NCI-H2227 (cell line): Measurements from ENCODE around the gene PTP4A1.
"Not testable (repeated sequence)": the region's sequence is repeated elsewhere in the genome, so short reads cannot be mapped to it uniquely, and the experiment has no call there.

ENCODE experiments used
- DNase-seq: peaks from one replicate; lab custom pipeline; 2025; ENCODE audit not compliant: unreplicated experiment; lab: John Stamatoyannopoulos, UW

The PTP4A1 gene

DNA sequence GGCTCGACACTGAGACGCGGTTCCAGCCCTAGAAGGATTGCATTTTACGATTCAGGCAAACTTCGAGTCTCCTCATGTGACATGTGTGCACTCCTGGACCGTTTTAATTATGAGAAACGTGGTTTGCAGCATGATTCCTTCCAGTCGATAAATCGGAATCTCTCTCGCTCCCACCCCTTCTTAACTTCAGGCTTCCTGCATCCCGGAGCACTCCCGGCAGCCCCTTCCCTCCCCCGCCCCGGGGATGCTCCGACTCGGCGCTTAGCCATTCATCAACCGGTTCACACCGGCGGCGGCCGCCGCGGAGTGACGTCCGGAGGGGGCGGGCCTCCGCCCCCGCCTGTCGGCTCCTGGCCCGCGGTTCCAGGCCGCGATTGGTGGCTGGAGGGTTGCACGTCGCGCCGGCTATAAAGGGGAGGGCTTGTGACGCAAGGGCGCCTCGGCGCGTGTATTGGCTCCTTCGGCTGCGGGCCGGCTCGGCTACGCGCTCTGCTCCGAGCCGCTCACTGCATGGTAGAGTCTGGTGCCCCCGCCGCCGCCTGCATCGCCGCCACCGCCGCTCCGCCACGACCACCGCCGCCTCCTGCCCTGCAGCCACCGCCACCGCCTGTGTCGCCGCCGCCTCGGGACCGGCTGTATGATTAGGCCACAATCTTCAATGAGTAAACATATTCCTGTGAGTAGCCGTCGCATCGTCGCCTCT, at the start of gene PTP4A1, which contains the start of gene LOC128125822:
Gene PTP4A1 (plus strand): TSS at position 437 of the 703 bp plus-strand sequence. CDS start 4,401 bp downstream, outside the sequence.
Gene LOC128125822 (plus strand): TSS at position 437 of the 703 bp plus-strand sequence.
- peak; percentile 97 for DNase-seq

DNA sequence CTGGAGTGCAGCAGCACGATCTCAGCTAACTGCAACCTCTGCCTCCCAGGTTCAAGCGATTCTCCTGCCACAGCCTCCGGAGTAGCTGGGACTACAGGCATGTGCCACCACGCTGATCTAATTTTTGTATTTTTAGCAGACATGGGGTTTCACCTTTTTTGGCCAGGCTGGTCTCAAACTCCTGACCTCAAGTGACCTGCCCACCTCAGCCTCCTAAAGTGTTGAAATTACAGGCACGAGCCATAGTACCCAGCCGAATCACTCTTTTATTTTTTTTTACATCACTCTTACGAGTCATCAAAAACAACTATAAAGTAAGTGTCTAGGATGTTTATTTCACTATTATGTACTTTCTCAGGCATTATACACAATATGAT, 49.4 kb upstream of the PTP4A1 start:
- not testable (repeated sequence) for DNase-seq

DNA sequence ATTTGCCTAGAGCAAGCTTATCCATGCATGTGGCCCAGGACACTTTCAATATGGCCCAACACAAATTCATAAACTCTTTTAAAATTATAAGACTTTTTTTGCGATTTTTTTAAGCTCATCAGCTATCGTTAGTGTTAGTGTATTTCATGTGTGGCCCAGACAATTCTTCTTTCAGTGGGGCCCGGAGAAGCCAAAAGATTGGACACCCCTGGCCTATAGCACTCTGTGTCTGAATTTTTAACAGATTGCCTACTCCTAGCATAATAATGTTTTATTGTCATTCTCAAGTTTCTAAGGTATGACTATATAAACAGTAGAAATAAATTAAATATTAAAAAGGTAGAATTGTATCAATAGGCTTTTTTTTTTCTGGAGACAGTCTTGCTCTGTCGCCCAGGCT, 48.6 kb upstream of the PTP4A1 start:
- DNase-seq: no peak

DNA sequence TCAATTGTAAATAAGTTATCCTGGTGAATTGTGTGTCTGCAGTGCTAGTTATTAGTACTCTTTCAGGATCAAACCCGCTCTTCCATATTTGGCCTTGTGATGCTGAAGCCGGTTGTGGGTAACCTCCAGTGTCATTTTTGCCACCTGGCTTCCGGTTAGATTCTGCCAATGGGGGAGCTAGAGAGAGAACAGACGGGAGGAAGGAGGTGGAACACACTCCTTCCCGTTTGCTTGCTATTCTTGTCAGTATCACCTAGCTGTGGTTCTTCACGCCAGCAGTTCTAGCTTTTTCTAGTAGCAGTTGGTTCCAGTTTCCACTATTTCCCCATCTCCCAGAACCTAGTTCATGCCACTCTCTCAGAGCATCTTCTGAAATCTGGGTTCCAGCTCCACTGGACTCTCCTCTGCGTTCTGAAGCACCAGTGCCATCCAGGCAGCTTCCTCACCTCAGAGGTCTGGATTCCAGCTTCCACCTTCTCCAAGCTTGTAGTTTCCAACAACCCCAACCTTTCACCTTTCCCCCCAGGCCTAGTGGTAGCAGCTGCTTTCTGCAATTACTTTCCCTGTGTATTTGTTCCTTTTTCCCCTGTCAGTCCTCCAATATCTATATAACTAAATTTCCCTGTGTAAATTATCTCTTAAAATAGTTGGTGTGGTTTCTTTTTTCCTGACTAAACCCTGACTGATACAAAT, 46.9 kb upstream of the PTP4A1 start:
- no peak for DNase-seq

DNA sequence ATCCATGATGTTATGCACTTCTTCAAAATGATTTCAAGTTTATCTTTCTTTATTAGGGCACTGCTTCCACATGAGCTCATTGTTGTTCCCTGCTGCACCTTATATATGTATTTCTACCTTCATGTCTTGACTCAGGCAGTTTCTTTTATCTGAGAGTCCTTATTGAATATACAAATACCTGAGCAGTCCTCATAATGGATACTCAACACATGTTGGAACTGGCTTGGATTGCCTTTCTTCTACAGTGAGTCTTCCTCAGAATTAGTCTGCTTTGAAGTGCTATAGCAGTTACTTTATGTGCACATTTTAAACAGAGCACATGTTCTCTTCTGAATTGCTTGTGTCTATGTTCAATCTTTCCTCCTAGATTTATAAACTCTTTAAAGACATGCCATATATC, 45.3 kb upstream of the PTP4A1 start:
- DNase-seq: no peak

DNA sequence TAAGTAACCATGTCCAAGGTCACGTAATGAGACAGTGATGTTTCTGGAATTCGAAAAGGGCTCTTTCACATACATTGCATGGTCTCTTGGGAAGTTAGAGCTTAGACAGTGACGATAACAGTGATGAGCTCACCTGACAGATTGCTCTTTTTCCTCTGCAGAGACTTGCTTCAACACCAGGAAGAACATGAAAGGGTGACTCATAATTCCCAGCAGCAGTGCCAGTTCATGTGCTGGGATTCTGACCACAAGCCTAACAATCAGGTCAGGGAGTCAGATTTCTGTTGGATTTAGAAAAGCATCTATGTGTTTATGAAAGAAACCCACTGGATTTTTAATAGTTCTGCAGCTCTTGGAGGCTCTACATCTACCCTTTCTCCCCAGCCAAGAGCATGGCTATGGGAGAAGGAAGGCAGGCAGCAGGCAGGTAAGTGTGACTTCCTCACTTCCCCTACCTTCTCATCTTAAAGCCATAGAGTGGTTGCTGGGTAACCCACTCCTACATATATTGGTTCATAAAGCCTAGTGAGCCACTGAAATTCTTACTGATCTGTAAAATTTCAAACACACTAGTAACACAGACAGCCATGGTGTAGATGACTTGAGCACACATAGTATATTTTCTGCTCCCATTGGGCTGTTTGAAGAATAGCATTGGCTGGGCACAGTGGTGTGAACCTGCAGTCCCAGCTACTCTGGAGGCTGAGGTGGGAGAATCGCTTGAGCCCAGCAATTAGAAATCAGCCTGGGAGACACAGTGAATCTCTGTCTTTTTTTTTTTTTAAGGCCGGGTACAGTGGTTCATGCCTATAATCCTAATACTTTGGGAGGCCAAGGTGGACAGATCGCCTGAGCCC, 44.4 kb upstream of the PTP4A1 start:
- DNase-seq: no peak

DNA sequence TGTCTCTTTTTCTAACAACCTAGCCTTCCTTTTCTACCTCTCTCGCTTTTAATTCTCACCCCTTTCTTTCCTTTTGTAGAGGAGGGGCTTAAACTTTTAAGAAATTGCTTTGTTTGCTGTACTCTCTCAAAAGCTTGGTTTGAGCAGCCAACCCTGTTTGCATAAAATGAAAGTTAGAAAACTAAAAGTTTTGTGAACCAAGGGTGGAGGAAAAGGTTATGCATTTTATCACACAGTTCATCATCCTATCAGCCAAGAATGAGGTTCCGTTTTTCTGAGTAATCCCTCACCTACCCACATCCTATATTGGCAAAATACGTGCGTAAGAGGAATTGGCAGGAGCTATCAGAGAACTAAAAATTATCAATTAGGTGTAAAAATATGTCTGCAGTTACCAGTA, 42.8 kb upstream of the PTP4A1 start:
- DNase-seq: no peak

DNA sequence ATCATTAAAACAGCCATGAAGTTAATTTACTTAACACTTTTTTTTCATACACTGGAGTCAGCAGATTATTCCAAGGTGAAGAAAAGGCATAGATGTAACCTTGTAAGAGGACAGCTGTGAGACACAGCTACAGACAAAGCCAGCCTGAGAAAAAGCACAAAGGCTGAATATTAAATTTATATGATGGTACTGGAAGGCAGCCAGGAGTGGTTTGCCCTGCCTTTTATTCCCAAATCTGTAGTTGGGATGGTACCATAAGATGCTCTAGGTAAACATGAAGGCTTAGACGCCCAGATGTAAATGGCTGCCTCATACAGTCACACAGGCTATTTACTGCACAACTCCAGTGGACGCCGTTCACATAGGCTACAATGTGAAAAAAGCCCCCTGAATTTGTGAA, 42.1 kb upstream of the PTP4A1 start:
- DNase-seq: no peak

DNA sequence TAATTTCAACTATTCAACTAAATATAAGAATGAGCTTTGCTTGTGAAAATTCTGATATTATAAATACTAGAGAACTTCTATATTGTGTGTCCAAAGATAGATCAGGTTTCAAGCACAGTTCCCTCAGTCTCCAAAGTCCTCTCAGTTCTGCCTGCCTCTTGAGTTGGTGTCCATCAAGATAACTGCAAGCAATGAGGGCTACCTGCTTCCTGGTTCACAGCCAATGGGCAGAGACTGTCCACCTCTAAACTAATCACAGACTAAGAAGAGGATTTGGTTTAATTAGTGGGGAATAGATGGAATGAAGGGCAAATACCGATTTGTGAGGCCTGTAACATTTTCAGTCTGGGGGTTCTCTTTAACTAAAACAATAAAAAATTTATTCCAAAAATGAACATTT, 41.3 kb upstream of the PTP4A1 start:
- DNase-seq: no peak

DNA sequence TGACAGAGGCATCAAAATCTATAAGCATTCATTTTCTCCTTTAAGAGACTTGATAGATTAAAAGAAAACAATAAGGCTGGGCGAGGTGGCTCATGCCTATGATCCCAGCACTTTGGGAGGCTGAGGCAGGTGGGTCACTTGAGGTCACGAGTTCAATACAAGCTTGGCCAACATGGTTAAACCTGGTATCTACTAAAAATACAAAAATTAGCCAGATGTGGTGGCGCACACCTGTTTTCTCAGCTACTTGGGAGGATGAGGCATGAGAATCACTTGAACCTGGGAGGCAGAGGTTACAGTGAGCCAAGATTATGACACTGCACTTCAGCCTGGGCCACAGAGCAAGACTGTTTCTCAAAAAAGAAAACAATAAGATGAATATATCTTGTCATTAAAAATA, 39.3 kb upstream of the PTP4A1 start:
- no peak for DNase-seq

DNA sequence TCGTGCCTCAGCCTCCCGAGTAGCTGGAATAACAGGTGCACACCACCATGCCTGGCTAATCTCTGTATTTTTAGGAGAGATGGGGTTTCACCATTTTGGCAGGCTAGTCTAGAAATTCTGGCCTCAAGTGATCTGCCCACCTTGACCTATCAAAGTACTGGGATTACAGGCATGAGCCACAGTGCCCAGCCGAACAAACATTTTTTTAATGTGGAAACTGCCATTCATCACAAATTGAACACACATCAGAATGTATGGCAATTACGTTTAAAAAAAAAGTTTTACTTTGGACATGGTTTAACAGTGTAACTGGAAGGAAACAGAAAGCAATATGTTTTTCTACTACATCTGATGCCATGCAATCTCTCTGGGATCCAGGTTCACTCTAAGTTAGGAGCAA, 38.3 kb upstream of the PTP4A1 start:
- no peak for DNase-seq

DNA sequence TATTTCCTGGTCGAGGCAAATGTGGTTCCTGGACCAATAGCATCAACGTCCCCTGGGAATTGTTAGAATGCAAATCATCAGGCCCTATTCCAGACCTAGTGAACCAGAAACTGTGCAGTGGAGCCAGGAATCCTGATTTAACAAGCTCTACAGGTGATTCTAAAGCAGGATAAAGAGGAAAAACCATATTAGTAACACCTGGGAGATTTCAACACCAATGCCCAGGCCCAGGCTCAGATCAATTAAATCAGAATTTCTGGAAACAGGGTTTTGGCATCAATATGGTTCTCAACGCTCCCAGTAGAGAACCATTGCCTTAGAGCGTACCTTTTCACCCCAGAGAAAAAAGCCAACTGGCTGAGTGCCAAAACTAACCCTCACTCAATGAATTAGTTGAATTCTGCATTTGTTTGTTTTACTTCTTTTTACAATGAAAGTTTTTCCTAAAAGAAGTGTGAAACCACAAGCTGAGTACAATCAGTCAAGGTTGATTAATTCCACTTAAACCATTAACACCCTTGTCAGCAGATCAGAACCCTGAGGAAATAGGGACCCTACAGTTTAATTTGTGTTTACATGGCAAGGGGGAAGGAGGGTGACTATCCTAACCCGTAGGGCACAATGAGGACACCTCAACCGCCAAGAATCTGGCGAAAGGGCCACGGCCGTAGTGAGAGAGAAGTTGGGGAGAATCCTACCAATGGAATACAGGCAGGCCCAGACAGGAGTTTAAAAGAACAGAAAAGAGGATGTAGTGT, 34.9 kb upstream of the PTP4A1 start:
- DNase-seq: no peak

DNA sequence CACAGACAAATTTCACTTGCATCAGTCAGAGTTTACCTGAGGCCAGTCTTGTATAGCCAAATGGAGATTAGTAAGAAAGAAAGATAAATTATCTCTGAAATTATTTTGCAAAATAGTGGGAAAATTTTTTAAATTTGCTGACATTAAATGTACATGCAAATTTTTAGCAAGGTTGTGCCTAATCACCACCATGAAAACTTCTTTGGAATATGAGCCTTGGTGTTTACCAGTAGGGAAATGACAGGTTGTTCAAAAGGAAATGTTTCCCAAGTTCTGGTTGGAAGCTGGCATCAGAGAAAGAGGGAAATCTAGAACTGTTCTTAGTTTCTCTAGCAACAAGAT, 34.4 kb upstream of the PTP4A1 start:
- DNase-seq: no peak

DNA sequence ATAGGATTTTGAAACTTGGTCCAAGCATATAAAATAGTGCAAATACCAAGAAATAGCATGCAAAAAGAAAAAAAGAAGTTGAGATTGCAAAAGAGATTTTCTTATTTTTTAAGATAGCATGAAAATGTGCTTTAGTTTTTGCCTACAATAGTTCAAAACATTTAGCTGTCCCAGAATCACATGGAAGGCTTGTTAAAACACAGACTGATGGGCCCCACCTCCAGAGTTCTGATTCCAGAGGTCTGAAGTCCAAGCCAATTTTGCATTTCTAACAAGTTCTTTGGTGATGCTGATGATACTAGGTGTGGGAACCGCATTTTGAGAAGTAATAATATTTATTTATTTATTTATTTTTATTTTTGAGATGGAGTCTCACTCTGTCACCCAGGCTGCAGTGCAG, 33.7 kb upstream of the PTP4A1 start:
- DNase-seq: no peak

DNA sequence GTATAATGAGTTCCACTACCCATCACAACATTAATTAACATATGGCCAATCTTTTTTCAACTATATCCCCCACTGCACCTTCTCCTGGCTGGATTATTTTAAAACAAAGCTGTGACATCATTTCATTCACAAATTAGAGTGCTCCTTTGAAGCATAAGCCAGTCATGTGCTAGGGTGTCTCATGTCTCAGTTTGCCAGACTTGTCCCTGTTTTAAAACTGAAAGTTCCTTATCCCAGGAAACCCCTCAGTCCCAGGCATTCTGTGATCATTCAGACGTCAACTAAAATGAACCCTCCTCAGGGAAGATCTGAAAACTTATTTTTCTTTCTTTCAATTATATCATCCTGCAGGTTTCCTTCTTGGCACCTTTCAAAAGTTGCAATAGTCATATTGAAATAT, 29.3 kb upstream of the PTP4A1 start:
- DNase-seq: no peak

DNA sequence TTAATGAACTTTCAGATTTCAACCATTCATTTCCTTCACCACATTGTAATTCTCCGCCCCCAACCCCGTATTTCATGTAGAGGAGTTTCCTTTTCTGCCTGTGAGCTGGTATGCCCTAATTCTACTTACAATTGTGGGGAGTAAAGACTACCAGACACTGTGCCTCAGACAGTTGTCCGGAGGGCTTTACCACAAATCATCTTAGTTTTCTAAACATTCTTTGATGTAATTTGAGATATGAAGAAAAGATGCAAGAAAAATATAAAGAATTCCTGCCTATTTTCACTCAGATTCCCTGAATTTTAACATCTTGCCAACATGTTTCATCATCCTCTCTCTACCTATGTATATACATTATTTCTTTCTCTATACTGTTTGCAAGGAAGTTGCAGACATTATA, 28.3 kb upstream of the PTP4A1 start:
- no peak for DNase-seq

DNA sequence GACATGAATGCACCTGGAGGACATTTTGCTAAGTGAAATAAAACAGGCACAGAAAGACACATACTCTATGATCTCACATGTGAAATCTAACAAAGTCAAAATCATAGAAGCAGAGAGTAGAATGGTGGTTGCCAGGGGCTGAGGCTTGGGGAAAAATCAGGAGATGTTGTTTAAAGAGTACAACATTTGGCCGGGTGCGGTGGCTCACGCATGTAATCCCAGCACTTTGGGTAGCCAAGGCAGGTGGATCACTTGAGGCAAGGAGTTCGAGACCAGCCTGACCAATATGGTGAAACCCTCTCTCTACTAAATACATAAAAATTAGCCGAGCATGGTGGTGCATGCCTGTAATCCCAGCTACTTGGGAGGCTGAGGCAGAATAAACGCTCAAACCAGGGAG, 26.0 kb upstream of the PTP4A1 start:
- no peak for DNase-seq

DNA sequence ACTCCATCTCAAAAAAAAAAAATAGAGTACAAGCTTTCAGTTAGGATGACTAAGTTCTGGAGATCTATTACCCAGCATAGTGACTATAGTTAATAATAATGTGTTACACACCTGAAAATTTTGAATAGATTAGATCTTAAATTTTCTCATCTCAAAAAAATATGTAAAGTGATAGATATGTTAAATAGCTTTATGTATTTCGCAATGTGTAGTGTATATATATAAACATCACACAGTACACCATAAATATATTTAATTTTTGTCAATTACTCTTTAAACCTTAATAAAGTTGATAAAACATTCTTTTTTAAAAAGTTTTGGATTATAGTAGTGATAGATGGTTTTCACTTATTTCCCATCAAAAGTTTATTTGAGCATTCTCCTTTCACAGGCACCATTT, 25.6 kb upstream of the PTP4A1 start:
- no peak for DNase-seq

DNA sequence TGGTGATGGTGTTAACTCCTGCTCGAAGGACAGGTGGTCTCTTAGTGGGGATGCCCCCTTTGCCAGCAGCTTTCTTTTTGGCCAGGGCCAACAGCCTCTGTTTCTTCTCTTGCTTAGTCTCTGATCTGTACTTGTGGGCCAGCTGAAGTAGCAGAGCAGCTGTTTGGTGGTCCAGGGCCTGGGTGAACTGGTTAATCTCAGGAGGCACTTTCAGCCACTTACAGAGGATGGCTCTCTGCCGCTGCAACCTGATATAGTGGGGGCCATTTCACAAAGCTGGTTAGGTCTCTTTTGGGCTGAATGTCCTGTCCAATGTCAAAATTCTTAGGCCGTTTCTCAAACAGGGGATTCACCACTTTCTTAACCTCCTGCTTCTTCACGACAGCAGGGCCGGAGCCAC, 23.2 kb upstream of the PTP4A1 start:
- no peak for DNase-seq

DNA sequence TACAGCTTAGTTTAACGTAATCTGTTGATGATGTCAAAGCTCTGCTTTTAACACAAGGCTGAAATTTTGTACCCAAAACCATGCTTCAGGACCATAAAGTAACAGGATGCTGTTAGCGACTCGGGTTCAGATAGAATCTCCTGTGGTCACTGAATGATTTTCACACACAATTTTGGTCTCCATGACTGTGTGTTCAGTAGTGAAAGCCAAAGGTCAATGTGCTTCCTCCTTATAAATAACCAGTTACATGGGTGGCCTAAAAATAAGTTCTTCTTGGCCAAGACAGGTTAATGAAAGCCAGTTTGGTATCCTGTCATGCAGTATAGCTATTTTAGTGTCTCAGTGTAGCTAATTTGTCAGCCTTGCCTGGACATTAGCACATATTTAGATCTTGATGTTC, 19.1 kb upstream of the PTP4A1 start:
- no peak for DNase-seq

DNA sequence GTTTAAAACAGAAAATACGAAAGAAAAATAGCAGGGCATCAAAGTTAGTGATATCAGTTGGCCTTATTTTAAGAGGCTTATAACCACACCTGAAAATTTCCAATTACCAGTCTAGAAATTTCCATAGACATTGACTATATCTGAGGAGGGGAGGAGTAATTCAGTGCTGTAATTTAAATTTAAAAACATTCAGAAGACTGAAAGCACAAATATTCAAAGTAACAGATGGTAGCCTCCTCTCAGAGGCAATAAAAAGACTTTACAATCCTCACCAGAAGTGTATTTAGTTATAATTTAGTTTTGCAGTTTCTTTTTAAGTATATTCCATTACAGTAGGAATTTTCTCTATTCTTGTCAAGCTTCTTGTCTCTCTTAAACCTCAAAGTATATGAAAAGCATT, 18.4 kb upstream of the PTP4A1 start:
- no peak for DNase-seq
